GM12801 (cell line): Measurements from ENCODE around the gene NKX2-2.

Experiments
- CTCF ChIP-seq: IDR thresholded peaks from one replicate; pipeline ENCODE4 v1.5.1; 2011; ENCODE audit warnings: control low read depth; ENCODE audit not compliant: insufficient read length; ENCODE audit errors: extremely low read depth

NKX2-2 gene

GRCh38 chr20:21529863-21530262 lies 16.0 kb upstream of the NKX2-2 start:
- TF ChIP-seq CTCF, result no peak

GRCh38 chr20:21528870-21529269 lies 15.0 kb upstream of the NKX2-2 start:
- TF ChIP-seq CTCF, result no peak

GRCh38 chr20:21527908-21528307 lies 14.0 kb upstream of the NKX2-2 start:
- TF ChIP-seq CTCF, result no peak

- TF ChIP-seq CTCF, result no peak
These were observed 12.9 kb upstream of the NKX2-2 start for GRCh38 chr20:21526776-21527175.

GRCh38 chr20:21523895-21524294 lies 10.0 kb upstream of the NKX2-2 start:
- no peak for TF ChIP-seq CTCF

GRCh38 chr20:21523281-21523868 lies 9.5 kb upstream of the NKX2-2 start:
- TF ChIP-seq CTCF, result no peak

- TF ChIP-seq CTCF, result no peak
These were observed 8.8 kb upstream of the NKX2-2 start for GRCh38 chr20:21522481-21523280.
